DMS79 (cell line): ENCODE data around the gene DISP2.

ENCODE experiments used
- DNase-seq: peaks from one replicate; lab custom pipeline; 2025; lab: John Stamatoyannopoulos, UW

The DISP2 gene

GRCh38 chr15:40357723-40358470 is at the start of gene DISP2:
DISP2 (plus strand) TSS chr15:40358219; CDS start chr15:40358322, 103 bp downstream.
- DNase-seq: peak; percentile 23

DNA sequence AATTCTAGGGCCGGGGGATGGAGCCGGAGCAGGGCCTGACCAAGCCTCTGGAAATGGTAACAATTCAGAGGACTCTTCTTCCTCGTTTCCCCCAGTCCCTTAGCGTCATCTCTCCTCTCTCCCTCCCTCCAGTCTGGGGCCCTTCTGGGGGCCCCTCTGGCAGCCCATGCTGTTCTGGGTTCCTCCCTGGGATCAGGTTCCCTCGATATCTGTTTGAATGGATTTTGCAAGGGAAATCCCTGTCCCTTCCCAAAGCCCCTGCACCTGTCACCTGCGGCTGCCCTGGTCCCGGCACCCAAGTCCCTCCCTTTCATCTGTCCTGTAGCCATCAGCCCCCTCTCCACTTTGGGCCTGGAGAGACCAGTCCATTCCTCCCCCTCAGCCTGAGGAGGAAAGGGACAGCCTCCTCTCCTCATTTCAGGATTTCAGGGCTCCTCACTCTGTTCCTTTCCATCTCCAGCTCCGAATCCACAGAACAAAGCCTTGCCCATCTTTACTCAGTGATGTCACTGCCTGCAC is 48.6 kb upstream of the DISP2 start:
- no peak for DNase-seq

DNA sequence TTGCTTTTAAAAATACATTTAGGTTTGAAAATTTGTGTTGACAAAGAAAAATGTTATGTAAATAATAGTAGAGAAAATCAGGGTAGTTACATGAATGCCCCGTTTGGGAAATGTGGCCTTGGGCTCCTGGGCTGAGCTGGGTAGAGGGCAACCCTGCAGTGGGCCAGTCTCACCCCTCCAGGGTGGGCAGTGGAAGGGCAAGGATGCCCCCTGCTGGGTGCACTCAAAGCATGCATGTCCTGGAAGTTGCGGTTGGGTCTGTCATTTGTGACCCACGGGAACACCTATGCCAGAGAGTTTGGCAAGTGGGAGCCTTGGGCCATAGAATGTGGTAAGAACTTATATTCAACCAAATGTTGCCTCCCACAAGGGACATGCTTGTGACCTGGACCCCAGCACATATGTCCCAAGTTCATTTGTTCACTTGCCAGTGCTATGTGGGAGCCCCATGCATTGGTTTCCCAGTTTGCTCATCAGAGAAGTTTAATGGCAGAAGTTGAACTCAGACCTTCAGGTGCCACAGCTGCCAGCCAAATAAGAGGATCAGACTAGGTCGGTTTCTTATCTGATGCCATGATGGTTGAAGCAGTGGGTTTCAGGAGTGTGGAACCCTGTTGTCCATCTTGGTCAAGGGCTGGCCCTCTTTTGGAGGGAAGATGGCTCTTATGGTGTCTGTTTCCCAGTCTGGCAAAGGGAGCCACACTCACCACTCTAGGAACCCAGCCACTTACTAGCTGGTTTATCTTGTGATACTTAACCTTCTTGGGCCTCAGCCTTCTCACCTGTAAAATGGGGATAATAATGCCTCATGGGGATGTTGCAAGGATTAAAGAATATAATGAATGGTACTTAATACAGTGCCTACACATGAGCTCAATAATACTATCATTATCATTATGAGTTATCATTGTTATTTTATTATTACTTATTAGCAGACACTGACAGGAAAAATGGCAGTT is 47.7 kb upstream of the DISP2 start:
- DNase-seq: no peak

DNA sequence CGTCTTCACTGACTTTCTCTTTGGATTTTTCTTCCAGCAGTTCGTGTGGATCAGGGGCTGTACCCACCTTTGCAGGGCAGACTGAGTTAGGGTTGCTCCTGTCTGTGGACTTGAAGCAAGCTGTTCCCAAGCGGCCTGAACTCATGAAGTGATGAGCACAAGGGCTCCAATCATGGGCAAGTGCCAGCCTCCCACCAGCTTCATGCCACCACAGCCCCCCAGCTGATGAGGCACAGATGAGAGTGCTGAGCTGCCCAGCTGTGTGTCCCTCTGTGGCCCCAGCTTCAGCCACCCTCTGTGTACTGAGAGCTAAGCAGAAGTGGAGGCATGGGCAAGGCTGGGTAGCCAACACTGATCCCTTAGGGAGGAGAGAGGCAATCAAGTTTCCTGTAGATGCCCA is 47.0 kb upstream of the DISP2 start:
- DNase-seq: no peak

- DNase-seq: no peak
Measured at GRCh38 chr15:40312370-40313158, 45.5 kb upstream of the DISP2 start.

GRCh38 chr15:40313531-40314398 is 44.3 kb upstream of the DISP2 start:
- DNase-seq: peak; percentile 56

GRCh38 chr15:40314723-40315276 is 43.2 kb upstream of the DISP2 start:
- no peak for DNase-seq

GRCh38 chr15:40316931-40317330 is 41.1 kb upstream of the DISP2 start:
- no peak for DNase-seq

GRCh38 chr15:40317580-40317979 is 40.4 kb upstream of the DISP2 start:
- no peak for DNase-seq

DNA sequence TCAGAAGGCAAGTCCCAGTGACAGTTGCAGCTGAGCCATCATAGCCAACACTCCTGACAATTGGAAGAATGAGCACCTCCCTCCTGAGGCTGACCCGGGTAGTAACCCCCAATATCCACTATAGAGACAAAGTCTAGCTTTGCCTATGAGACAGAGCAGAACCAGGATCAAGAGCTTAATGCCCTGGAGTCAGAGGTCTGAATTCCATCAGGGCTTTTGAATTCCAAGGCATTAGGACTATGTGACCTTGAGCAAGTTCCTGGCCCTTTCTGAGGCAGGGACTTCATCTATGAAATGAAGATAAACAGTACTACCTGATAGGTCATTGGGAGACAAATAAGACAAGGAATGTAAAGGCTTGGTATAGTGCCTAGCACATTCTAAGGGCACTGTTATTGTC is 37.6 kb upstream of the DISP2 start:
- no peak for DNase-seq

GRCh38 chr15:40320931-40321371 is 37.1 kb upstream of the DISP2 start:
- DNase-seq: peak; percentile 24

GRCh38 chr15:40322531-40323238 is 35.3 kb upstream of the DISP2 start:
- DNase-seq: peak; percentile 23

- DNase-seq: peak; percentile 49
Measured at GRCh38 chr15:40323239-40323952, 34.6 kb upstream of the DISP2 start, which contains the start of gene INAFM2. INAFM2 (plus strand) TSS chr15:40323692; CDS start chr15:40324056, 364 bp downstream.

GRCh38 chr15:40323953-40324937 is 33.8 kb upstream of the DISP2 start:
- DNase-seq: no peak

- DNase-seq: no peak
Measured at GRCh38 chr15:40325188-40325587, 32.8 kb upstream of the DISP2 start.

DNA sequence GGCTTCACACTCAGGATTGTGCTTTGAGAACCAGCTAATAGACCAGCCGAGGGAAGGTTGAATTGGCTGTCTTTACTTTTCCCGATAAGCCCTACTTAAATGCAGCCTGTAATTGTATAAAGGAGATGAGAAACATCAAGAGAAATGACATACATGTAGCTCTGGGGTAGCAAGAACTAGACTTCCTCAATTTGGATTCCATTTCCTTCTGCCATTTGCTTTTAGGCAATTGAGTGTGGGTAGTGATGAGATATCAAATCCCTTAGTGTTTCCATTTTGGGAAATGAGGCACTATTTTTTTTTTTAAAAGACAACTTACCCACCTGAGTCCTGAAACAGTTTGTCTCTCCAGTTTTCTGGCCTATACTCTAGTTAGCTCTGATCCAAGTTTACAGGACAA is 32.3 kb upstream of the DISP2 start:
- no peak for DNase-seq

- DNase-seq: no peak
Measured at GRCh38 chr15:40327457-40327856, 30.6 kb upstream of the DISP2 start.

DNA sequence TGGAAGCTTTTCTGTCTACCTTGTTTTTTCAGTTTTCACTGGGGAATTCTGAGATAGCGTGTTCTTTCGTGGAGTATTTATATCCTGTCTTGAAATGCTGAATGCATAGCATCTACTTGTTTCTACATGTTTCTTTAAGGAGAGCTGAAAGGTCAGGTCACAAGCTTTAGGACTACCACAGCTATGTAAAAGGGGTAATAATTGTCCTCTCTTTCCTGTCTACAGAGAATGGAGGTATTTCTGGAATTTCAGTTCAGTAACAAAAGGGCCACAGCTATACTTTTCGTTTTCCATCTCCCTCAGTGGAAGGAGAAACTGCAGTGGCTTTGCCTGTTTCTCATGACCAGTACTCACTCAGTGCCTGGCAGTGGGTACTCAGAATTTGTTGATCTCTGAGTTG is 29.8 kb upstream of the DISP2 start:
- no peak for DNase-seq
